ENCODE results near the gene ARID1B. TPM values are rescaled to one million over a fixed set of nuclear protein-coding genes. Genes with fewer than 3 reads are reported as not detected.

ARID1B gene
- total and polyA plus RNA-seq, 8 donors, result 67.6 to 102 (median 99.0) TPM

- H3K27ac ChIP-seq, result peak overlapping the region in 1 of 2 donors; percentile 58
Measured at GRCh38 chr6:157095569-157095968, 318.4 kb downstream of the ARID1B start.

GRCh38 chr6:157096105-157096504, 318.9 kb downstream of the ARID1B start:
- H3K27me3 ChIP-seq, result no peaks in the 10 kb centered on the region
- TF ChIP-seq CTCF (IDR thresholded peaks at IDR 0.05), result no peak
- intact Hi-C loops (cut with DNase I), result no loop called here
- peaks cover 13 to 27% of the 10 kb centered on the region in 2 donors for H3K4me1 ChIP-seq
- no peaks in the 10 kb centered on the region for H3K9me3 ChIP-seq
- H3K36me3 ChIP-seq, result no peaks in the 10 kb centered on the region
- no peak for DNase-seq
- peak; percentile 1 for ATAC-seq
- H3K27ac ChIP-seq, result peak overlapping the region; percentile 40 to 58
- no peak overlapping the region for H3K4me3 ChIP-seq

More at GRCh38 chr6:157095569-157095968, 318.4 kb downstream of the ARID1B start:
- Histone ChIP-seq H3K36me3 (no peaks in the 10 kb centered on the region), H3K4me1 (peaks cover 13 to 23% of the 10 kb centered on the region in 2 donors), H3K27me3 (no peaks in the 10 kb centered on the region), H3K4me3 (no peak overlapping the region), H3K9me3 (no peaks in the 10 kb centered on the region)
- ATAC-seq (no peak), DNase-seq (no peak)
- intact Hi-C loops (cut with DNase I), result no loop called here
- no peak for TF ChIP-seq CTCF (IDR thresholded peaks at IDR 0.05)

- H3K4me1 ChIP-seq, result peaks cover 11 to 27% of the 10 kb centered on the region in 2 donors
- H3K9me3 ChIP-seq, result no peaks in the 10 kb centered on the region
- peak; percentile 89 for ATAC-seq
- TF ChIP-seq CTCF (IDR thresholded peaks at IDR 0.05), result no peak
- peak overlapping the region; percentile 40 to 62 for H3K27ac ChIP-seq
- H3K36me3 ChIP-seq, result no peaks in the 10 kb centered on the region
- intact Hi-C loops (cut with DNase I), result no loop called here
- H3K4me3 ChIP-seq, result no peak overlapping the region
- H3K27me3 ChIP-seq, result no peaks in the 10 kb centered on the region
- DNase-seq, result peak in 2 of 4 donors; percentile 65 to 68
Measured at GRCh38 chr6:157096522-157096921, 319.3 kb downstream of the ARID1B start.

GRCh38 chr6:157097255-157097955, 320.2 kb downstream of the ARID1B start:
- peak overlapping the region; percentile 40 to 62 for H3K27ac ChIP-seq
- TF ChIP-seq CTCF (IDR thresholded peaks at IDR 0.05), result no peak

GRCh38 chr6:157098999-157099398, 321.8 kb downstream of the ARID1B start:
- H3K27ac ChIP-seq, result no peak overlapping the region
- TF ChIP-seq CTCF (IDR thresholded peaks at IDR 0.05), result no peak
- DNase-seq (no peak), ATAC-seq (no peak)
- intact Hi-C loops (cut with DNase I), result no loop called here
- no peaks in the 10 kb centered on the region for H3K9me3 ChIP-seq
- no peaks in the 10 kb centered on the region for H3K36me3 ChIP-seq
- H3K4me1 ChIP-seq, result peaks cover 0 to 19% of the 10 kb centered on the region in 2 donors
- no peaks in the 10 kb centered on the region for H3K27me3 ChIP-seq
- no peak overlapping the region for H3K4me3 ChIP-seq

More at GRCh38 chr6:157097255-157097955, 320.2 kb downstream of the ARID1B start:
- intact Hi-C loops (cut with DNase I), result no loop called here
- Histone ChIP-seq H3K4me1 (peaks cover 5 to 19% of the 10 kb centered on the region in 2 donors), H3K36me3 (no peaks in the 10 kb centered on the region), H3K27me3 (no peaks in the 10 kb centered on the region), H3K9me3 (no peaks in the 10 kb centered on the region), H3K4me3 (no peak overlapping the region)
- no peak for DNase-seq
- peak; percentile 31 for ATAC-seq
